IPS DF 4.7 (cell line): ENCODE data around the gene EFCAB12.
"Not testable (repeated sequence)": the region's sequence is repeated elsewhere in the genome, so short reads cannot be mapped to it uniquely, and the experiment has no call there.

Experiments used
- DNase-seq: peaks from one replicate; pipeline ENCODE4 v3.0.0-alpha.2; 2013; ENCODE audit warnings: low spot score; ENCODE audit errors: extremely low read depth

Gene EFCAB12

DNA sequence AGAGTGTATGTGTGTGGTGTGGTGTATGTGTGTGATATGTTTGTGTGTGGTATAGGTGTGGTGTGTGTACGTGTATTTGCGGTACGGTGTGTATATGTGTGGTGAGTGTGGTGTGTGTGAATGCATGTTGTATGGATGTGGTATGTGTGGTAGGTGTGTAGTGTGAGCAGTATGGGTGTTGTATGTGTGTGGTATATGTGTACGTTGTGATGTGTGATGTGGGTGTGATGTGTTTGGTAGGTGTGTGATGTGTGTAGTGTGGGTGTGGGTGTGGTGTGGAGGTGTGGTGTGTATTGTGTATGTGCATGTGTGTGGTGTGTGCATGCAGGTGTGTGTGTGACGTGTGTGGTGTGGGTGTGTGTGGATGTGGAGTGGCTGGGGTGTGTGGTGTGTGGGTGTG is 58.7 kb downstream of the EFCAB12 start:
- no peak for DNase-seq

DNA sequence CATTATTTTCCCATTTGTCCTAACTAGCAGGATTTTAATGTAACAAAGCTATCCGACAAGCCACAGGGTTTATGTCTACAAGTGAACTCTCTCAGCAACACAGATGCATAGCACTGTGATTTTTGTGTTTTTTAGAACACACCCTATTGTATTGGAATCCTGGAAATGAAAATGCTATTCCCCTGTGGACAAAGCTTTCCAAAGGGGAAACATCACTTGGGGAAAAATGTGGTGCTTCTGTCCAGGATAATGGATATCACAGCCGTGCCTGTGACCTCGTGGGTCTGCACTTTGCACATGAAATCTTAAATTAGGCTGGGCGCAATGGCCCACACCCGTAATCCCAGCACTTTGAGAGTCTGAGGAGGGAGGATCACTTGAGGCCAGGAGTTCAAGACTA is 60.6 kb downstream of the EFCAB12 start:
- DNase-seq = no peak

DNA sequence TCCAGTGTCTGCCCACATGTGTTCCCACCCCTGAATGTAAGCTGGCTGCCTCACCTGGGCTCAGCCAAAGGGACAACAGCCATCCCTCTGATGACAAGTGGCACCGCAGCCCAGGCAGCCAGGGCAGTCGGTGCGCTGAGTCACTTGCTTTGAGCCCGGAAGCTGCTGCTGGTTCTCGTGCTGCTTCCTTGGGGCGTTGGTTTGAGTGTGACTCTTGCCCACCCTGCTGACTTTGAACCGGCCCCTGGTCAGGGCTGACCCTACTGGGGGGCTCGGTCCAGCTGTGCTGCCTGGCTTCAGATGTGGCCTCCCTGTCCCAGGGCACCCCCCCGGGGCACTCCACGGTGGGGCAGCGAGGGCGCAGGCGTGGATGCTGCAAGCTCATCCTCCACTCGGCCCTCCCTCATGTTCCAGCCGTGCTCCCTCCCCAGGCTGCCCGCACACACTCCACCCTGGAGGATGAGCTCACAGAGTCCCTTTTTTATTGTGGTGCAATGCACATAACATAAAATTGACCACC is 62.1 kb downstream of the EFCAB12 start:
- DNase-seq = no peak

DNA sequence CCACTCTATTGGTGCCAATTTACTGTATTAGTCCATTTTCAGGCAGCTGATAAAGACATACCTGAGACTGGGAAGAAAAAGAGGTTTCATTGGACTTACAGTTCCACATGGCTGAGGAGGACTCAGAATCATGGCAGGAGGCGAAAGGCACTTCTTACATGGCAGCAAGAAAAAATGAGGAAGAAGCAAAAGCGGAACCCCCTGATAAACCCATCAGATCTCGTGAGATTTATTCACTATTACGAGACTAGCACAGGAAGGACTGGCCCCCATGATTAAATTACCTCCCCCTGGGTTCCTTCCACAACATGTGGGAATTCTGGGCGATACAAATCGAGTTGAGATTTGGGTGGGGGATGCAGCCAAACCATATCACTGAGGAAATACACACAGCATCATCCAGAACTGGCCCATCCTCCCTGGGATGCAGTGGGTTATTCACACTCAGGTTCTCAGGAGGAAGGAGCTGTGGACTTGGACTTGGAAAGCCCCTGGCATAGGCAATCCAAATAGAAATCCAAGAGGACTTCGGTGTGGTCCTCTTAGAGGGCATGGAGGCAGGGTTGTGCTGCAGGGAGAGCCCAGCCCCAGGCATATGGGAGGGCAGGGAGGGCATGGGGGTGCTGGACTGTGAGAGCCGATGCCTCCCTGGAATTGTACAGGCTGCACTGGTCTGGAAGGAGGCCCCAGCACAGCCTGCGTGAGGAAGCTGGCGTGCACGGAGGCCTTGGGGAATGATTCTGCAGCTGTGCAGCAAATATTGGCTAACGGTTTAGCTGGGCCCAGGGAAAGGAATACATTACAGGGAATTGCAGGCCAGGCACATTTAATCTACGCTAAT is 62.9 kb downstream of the EFCAB12 start:
- no peak for DNase-seq

DNA sequence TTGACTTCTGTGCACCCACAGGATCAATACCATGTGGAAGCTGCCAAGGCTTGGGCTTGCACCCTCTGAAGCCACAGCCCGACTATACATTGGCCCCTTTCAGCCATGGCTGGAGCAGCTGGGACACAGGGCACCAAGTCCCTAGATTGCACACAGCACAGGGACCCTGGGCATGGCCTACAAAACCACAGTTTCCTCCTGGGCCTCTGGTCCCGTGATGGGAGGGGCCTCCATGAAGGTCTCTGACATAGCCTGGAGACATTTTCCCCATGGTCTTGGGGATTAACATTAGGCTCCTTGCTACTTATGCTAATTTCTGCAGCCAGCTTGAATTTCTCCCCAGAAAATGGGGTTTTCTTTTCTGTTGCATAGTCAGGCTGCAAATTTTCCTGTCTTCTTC is 63.6 kb downstream of the EFCAB12 start:
- DNase-seq = not testable (repeated sequence)

DNA sequence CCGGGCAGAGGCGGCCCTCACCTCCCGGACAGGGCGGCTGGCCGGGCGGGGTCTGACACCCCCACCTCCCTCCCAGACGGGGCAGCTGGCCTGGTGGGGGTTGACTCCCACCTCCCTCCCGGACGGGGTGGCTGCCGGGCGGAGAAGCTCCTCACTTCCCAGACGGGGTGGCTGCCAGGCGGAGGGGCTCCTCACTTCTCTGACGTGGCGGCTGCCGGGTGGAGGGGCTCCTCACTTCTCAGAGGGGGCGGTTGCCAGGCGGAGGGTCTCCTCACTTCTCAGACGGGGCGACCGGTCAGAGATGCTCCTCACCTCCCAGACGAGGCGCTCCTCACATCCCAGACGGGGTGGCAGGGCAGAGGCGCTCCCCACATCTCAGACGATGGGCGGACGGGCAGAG is 65.1 kb downstream of the EFCAB12 start:
- not testable (repeated sequence) for DNase-seq

DNA sequence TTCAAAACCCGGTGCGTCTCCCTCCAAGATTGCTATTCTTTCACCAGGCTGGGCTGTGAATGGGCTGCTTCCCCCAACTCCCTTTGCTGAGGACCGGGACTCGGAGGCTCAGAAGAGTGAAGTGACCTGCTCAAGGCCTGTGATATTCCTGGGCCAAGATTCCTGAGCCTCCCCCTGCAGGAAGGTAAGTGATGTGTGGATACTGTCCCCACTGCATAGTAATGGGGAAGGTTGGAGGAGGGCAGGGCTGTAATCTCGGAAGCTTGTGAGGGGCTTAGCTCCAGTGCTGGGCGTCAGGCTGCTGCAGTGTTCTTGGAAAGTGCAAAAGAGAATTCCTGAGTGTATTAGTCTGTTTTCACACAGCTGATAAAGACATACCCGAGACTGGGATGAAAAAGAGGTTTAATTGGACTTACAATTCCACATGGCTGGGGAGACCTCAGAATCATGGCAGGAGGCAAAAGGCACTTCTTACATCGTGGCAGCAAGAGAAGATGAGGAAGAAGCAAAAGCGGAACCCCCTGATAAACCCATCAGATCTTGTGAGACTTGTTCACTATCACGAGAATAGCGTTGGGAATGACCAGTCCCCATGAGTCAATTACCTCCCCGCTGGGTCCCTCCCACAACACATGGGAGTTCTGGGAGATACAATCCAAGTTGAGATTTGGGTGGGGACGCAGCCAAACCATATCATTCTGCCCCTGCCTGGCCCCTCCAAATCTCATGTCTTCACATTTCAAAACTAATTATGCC is 67.6 kb downstream of the EFCAB12 start:
- DNase-seq = no peak

DNA sequence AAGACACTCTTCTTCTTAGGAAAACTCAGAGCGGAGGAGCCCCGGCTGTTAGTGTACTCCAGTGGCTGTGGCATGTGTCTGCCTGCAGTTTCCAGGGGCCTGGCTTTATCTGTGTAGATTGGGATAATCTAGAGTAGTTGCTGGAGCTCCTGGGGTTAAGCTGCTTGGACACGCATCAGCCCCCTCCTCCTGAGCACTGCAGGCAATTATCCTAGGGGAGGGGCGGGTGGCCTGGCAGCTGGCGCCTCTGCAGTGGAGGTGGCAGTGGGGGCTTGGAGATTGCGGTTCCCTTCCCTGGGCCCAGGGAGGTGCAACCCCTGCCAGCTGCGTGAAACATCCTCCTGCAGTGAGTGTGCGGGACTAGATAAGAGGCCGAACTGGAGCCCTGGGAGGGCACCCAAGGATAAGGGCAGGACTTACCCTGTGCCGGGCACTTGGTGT is 68.2 kb downstream of the EFCAB12 start:
- DNase-seq = no peak

DNA sequence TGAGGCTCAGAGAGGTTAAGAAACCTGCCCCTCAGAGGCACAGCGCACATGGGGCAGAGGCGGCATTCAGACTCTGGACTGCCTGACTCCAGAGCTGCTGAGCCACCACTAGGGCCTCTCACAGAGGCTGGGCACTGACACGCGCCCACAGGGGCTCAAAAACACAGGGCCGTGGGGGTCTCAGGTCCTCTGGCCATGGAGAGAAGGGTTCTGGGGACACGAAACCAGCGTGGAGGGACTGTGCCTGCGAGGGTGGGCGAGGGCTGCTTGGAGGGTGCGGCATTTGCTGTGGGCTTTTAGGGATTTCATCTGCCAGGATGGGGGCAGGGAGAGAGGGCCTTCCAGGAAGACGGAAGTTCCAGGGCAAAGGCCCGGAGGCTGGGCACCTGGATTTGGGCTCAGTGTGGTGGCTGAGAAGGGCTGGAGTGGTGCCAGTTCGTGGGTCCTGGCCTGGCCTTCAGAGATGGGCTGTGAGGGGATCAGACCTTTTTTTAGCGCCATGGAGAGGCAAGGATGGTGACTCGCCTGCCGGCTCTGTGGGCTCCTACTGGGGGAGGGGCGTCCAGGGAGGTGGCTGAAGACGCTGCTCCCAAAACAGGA is 69.6 kb downstream of the EFCAB12 start:
- DNase-seq = no peak

DNA sequence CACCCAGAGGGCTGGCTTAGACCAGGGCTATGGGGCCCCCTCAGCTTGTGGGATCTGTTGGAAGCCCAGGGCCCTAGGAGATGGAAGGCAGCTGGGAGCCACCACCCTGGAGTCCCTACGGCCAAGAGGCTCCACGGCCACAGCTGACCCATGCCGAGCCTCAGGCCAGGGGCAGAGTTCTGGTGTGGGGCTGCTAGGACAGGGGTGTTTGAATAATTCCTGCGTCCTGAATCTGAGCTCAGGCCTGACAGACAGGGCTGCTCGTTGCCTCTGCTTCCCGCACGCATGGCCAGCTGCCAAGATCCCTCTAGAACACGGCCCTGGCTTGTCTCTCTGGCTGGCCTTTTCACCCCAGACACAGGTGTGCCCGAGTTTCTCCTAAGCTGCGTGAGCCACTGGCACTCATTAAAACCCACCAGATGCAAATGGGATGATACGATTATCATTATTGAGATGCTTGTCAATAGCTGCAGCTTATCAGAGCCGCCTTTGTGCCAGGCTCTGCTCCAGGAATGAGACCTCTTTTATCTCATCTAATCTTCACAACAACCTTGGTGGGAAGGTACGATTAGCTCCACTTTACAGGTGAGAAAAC is 70.2 kb downstream of the EFCAB12 start:
- DNase-seq = no peak

DNA sequence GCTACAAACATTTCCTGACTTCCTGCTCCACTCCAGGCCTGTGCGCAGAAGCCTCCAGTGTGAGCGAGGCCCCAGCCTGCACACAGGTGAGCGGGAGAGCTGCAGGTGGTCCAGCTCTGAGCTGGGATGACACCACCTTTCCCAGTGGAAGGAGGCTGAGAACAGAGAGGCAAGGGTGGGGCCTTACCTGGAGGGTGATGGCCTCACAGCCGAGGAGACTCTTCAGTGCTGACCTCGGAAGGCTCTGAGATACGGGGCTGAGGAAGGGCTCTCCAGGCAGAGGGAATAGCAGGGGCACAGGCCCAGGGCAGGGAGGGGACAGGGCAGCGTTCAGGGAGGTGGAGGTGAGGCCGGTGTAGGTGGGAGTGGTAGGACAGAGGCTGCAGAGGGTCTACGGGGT is 70.8 kb downstream of the EFCAB12 start:
- no peak for DNase-seq

DNA sequence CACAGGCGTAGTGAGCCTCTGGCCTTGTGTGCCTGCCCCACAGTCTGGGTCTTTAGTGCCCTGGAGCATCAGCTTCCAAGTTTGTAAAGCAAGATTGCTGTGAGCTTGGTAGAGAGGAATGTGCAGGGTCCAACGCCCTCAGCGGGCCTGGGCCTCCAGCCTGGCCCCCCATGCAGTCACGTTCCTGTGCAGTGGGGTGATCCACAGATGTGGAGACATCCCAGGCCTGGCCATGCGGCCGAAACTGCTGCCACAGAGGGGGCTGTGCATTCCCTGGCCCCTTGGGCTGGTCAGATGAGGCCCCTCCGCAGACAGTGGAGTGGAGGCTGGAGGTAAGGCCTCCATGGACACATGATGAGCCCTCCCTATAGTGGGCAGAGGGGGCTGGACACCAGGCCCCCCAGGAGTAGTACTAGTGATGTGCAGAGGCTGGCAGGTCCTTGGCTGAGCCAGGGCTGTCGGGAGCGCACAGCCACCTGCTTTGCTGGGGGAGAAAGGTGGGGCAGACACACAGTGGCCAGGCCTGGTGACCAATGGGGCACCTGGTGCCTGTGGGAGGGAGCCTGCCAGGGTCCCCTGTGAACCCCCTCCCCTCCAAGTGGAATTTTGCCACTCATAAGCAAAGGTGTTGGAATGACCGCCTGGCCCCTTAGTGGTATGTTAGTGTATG is 71.5 kb downstream of the EFCAB12 start:
- DNase-seq = no peak

DNA sequence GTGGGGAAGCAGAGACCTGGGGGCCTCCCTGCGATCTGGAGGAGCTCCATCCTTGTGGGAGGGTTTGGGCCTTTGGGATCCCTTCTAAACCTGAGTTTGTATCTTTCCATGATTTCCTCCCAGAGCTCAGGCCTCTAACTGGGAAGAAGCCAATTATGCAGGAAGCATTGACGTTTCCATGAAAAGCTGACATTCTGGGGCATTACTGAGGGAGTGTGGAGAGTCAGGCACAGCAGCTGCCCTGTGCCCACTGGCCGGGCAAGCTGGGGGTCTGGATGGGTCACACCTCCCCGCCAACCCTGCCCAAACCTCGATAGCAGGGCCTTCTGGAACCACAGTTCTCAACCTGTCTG is 74.9 kb downstream of the EFCAB12 start:
- no peak for DNase-seq

DNA sequence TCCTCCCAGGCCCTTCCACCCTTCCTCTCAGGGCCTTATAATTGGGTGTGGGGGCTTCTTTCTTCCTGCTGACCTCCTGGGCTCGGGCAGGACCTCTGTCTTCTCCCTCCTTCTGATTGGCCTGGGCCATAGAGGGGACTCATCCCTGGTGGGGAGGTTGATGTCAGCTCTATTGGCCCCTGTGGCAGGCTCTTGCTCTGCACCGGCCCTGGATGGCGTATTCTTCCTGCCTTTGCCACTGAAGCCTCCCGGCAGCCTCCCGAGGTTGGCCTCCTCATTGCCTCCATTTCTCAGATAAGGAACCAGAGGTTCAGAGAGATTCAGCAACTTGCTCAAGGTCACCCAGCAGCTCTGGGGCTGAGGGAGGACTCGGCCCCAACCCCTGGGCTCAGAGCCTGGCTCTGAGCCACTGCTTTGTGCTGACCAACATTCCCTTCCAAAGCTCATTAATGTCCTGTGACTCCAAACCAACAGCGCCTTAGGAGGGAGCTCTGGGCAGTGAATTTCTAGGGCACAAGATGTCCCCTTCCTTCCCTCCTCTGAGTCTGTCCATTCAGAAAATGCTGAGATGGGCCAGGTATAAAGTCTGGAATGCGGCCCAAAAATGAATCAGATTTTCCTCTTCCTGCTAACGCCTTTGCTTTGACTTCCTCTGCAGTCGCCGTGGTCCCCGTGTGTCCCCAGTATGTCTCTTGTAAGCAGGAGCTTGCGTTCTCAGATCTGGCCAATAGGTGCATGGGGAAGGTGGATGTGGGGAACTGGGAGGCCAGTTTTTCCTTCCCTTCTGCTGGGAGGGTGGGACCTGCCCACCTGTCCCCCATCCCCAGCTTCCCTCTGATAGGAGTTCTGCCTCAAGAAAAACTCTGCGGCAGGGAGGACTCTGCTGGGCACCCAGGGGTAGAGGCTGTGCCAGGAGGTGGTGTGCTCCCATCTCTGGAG is 75.5 kb downstream of the EFCAB12 start:
- DNase-seq = no peak

DNA sequence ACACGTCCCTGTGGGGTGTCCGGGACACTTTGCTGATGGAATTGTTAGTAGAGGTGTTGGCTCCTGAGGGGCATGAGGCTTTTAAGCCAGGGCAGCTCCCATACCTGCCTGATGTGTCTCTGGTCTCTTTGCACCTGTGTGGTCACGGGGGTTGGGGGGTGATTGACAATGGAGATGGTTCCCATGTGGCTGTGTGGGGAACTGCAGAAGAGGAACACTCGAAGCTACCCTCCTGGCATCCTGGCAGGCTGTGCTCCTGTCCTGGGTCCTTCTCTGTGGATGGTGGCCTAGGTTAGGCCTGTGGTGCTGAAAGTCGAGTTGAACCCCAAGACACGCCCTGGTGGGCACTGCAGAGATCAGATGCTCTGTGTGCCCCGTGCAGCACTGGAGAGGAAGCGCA is 76.4 kb downstream of the EFCAB12 start:
- DNase-seq = no peak
